Lower leg skin (tissue), 4 donors: ENCODE measurements around the gene MAGEB17. TPM values are rescaled to one million over a fixed set of nuclear protein-coding genes. Genes with fewer than 3 reads are reported as not detected.
"Not testable (repeated sequence)": the region's sequence is repeated elsewhere in the genome, so short reads cannot be mapped to it uniquely, and the experiment has no call there.

Experiments
- DNase-seq, 2 donors: peaks; one replicate each; pipeline ENCODE4 v3.0.0-alpha.2; 2019; ENCODE audit warnings: low spot score in 2 of 2
- H3K4me3 ChIP-seq: fragments of 200-600 bp; sonication (generic); 2 replicates; pipeline ENCODE4 v1.5.1; 2017; ENCODE audit warnings: mild to moderate bottlenecking, low read depth; ENCODE audit not compliant: poor library complexity, severe bottlenecking
- POLR2A ChIP-seq, 2 donors: fragments of 450-650 bp; IDR thresholded peaks; one replicate each; pipeline ENCODE4 v1.6.1; 2016 to 2017; ENCODE audit warnings: antibody characterized with exemption in 2 of 2, mild to moderate bottlenecking in 1 of 2, moderate library complexity in 1 of 2
- WGBS, 2 donors: methylation state at CpG; one replicate each; pipeline ENCODE4 v1.1.5; 2018; 5-methylcytosine and 5-hydroxymethylcytosine counted together
- intact Hi-C: fragments of 100-400 bp; cut with DNase I; formaldehyde crosslinking; loops from one replicate; pipeline ENCODE4 v1.15.0; 2023; ENCODE audit warnings: low total_unique reads
- total RNA-seq, 4 donors: library from RNA; depleted of rRNA; stranded (reverse); fragments of >200 nt; gene quantifications; one replicate each; pipeline ENCODE4 v1.1.0, GENCODE V29; 2016
- TF ChIP-seq, protein P1 (sequence below), 3 donors: fragments of 450-650 bp; IDR thresholded peaks; one replicate each; pipeline ENCODE4 v1.5.1; 2016; ENCODE audit warnings: antibody characterized with exemption in 3 of 3, mild to moderate bottlenecking in 3 of 3, moderate library complexity in 2 of 3

The MAGEB17 gene
- total RNA-seq, 4 donors from 2014 or later = not detected

DNA sequence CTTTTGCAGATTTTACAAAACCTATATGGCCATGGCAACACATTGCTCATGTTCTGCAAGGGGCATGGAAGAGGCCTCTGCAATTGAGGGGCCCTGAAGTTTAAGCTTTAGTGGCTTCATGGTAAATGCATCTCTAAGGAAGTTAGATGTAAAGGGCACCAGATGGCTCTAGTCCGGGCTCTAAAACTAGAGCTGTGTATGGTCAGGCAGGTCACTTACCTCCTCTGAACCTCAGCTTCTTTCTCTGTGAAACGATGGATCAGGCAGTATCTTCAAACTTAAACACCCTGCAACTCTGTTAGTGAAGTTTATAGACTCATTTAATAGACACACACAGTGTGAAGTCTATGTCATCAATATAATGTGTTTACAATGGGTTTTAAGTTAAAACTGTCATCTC, 10.0 kb downstream of the MAGEB17 start:
- no peak for DNase-seq
- WGBS, 2 donors = 31 to 41% methylated on average over 2 of the region's 2 CpGs
- intact Hi-C loops = no loop called here

DNA sequence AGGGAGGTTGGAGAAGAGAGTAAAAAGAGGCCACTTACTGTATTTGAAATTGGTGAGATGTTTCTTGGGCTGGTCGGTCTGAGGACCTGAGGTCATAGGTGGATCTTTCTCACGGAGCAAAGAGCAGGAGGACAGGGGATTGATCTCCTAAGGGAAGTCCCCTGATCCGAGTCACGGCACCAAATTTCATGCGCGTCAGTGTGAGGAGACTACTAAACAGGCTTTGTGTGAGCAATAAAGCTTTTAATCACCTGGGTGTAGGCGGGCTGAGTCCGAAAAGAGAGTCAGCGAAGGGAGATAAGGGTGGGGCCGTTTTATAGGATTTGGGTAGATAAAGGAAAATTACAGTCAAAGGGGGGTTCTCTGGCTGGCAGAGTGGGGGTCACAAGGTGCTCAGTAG, 16.6 kb downstream of the MAGEB17 start:
- intact Hi-C loops, H3K4me3 ChIP-seq, DNase-seq: not testable (repeated sequence)
- WGBS, 2 donors = 81 to 92% methylated on average over 10 of the region's 10 CpGs

More for the DNA sequence above, 10.0 kb downstream of the MAGEB17 start:
- TF ChIP-seq, protein P1, sequence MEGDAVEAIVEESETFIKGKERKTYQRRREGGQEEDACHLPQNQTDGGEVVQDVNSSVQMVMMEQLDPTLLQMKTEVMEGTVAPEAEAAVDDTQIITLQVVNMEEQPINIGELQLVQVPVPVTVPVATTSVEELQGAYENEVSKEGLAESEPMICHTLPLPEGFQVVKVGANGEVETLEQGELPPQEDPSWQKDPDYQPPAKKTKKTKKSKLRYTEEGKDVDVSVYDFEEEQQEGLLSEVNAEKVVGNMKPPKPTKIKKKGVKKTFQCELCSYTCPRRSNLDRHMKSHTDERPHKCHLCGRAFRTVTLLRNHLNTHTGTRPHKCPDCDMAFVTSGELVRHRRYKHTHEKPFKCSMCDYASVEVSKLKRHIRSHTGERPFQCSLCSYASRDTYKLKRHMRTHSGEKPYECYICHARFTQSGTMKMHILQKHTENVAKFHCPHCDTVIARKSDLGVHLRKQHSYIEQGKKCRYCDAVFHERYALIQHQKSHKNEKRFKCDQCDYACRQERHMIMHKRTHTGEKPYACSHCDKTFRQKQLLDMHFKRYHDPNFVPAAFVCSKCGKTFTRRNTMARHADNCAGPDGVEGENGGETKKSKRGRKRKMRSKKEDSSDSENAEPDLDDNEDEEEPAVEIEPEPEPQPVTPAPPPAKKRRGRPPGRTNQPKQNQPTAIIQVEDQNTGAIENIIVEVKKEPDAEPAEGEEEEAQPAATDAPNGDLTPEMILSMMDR (IDR thresholded peaks at IDR 0.05) = no peak
- TF ChIP-seq POLR2A (IDR thresholded peaks at IDR 0.05) = no peak
- no peak overlapping the region for H3K4me3 ChIP-seq

DNA sequence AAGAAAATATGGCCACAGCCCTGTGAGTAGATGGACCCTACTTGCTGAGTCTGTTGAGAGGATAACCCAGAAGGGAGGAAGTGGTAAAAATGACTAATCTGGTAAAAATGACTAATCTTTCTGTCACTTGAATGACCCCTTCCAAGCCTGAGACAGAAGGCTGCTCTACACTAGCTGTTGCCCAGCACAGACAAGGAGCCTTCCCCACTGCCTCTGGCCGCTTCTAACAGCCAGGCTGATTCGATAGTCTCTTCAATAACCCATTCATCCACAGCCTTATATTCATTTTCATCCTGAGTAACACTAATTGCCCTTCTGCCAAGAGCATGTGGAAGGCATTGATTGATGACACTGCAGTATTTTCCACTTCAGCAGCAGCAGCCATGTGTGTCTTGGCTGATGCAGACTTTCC, 18.4 kb downstream of the MAGEB17 start:
- DNase-seq = no peak
- 38 to 39% methylated on average over 2 of the region's 2 CpGs for WGBS, 2 donors
- TF ChIP-seq, protein P1 (IDR thresholded peaks at IDR 0.05) = no peak
- no peak for TF ChIP-seq POLR2A (IDR thresholded peaks at IDR 0.05)
- no peak overlapping the region for H3K4me3 ChIP-seq
- intact Hi-C loops = no loop called here

DNA sequence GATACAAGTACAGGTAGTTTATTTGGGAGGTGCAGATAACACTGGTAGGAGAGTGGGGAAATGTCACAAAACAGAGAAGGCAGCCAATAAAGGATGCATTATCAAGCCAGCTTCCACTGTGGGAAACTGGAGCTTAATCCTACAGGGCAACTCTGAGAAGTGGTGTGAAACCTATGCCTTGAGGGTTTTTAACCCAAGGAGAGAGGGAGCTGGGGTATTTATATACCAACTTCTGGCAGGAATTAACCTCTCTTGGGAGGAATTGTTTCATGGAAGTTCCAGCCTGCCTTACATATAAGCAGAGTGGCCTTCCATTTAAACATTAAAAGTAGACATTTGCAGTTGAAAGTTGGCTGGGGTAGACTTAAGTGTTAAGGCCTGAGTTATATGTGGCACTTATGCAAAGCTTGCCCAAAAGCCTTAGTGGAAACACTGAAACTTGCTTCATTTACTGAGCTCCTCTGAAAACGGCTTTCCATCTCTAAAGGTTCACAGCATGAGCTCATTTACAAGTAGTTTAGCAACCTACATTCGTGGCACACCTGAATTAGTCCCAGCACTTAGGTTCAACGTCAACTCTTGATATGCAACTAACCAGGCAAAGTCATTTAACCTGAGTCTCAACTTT, 19.2 kb downstream of the MAGEB17 start:
- TF ChIP-seq, protein P1 (IDR thresholded peaks at IDR 0.05) = no peak
- TF ChIP-seq POLR2A (IDR thresholded peaks at IDR 0.05) = no peak
- no peak for DNase-seq
- no peak overlapping the region for H3K4me3 ChIP-seq
- WGBS, 2 donors = 64 to 67% methylated on average over 3 of the region's 3 CpGs
- intact Hi-C loops = no loop called here

DNA sequence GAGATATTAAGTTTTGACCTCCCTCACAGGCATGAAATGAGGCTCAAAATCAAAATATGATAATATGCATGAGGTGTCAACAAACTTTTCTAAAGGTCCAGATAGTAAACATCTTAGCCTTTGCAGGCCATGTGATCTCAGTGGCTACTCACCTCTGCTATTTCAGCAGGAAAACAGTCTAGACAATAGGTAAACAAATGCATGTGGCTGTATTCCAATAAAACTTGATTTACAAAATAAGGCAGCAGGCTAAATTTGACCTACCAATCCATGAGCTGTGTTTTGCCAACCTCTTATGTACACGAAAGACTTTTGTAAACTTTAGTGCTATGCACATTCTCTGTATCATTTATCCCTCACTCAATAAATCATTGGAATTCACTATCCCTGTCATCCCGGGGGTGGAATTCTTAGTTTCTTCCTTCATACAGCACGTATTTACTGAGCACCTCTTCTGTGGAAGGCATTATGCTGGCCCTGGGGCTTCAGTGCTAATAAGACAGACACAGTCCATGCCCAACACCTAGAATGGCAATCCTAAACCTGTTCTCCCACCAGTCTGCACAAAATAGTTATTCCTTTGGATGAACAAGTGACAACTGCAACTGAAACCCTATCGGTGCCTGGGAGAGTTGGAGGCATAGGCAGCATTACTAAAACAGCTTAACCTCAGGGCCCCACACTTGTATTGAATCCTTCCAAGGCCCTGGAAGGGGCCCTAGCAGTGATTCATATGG, 19.9 kb downstream of the MAGEB17 start:
- TF ChIP-seq, protein P1 (IDR thresholded peaks at IDR 0.05) = no peak
- no peak for TF ChIP-seq POLR2A (IDR thresholded peaks at IDR 0.05)
- 49 to 53% methylated on average over 4 of the region's 4 CpGs for WGBS, 2 donors
- intact Hi-C loops = no loop called here
- H3K4me3 ChIP-seq = no peak overlapping the region
- DNase-seq = no peak

DNA sequence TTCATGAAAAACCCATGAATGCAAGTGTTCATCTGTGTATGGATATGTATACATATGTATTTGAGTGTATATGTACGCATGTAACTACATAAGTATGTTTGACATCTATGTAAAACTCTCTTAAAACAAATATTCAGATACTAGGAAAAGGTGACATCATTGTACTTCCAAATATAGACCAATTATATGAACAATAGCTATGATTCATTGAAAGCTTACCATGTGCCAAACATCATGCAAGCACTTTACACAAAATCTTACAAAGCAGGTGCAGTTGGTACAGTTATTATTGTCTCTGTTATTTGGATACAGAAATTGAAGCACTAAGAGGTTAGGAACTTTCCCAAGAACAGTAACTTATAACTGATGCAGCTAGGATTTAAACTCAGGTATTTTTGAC, 21.4 kb downstream of the MAGEB17 start:
- H3K4me3 ChIP-seq = no peak overlapping the region
- TF ChIP-seq, protein P1 (IDR thresholded peaks at IDR 0.05) = no peak
- no peak for TF ChIP-seq POLR2A (IDR thresholded peaks at IDR 0.05)
- WGBS, 2 donors = 81 to 90% methylated on average over 1 of the region's 1 CpG
- DNase-seq = no peak
- intact Hi-C loops = no loop called here
